Heart right ventricle (tissue), 16 donors: ENCODE results near the gene FLT4. TPM values are rescaled to one million over a fixed set of nuclear protein-coding genes. Genes with fewer than 3 reads are reported as not detected.

Experiments used
- ATAC-seq, 8 donors: fragments of 200-7000 bp; cut with Tn5 transposase; one replicate each; pipeline ENCODE4 v1.9.1; 2020; ENCODE audit warnings: mild to moderate bottlenecking in 8 of 8, moderate library complexity in 8 of 8, moderate number of reproducible peaks in 1 of 8
- DNase-seq, 2 donors: peaks; one replicate each; pipeline ENCODE4 v3.0.0-alpha.2; 2020
- H3K27ac ChIP-seq, 10 donors: fragments of 200-600 bp; sonication (generic) in 2 of 10; one replicate each; pipeline versions ENCODE4 v1.5.0 to v1.8.0; 2020 to 2022; ENCODE audit warnings: mild to moderate bottlenecking in 3 of 10
- H3K27me3 ChIP-seq, 7 donors: fragments of 200-600 bp; one replicate each; pipeline ENCODE4 v1.8.0; 2021 to 2022; ENCODE audit warnings: mild to moderate bottlenecking in 2 of 7
- H3K36me3 ChIP-seq, 9 donors: fragments of 200-600 bp; sonication (generic) in 1 of 9; one replicate each; pipeline versions ENCODE4 v1.5.0 to v1.8.0; 2020 to 2022; ENCODE audit warnings: mild to moderate bottlenecking in 2 of 9
- H3K4me1 ChIP-seq, 9 donors: fragments of 200-600 bp; sonication (generic) in 1 of 9; one replicate each; pipeline versions ENCODE4 v1.5.0 to v1.8.0; 2020 to 2022; ENCODE audit warnings: mild to moderate bottlenecking in 4 of 9
- H3K4me3 ChIP-seq, 10 donors: fragments of 200-600 bp; sonication (generic) in 2 of 10; one replicate each; pipeline versions ENCODE4 v1.5.0 to v1.8.0; 2020 to 2022; ENCODE audit warnings: mild to moderate bottlenecking in 7 of 10, moderate library complexity in 2 of 10
- H3K9me3 ChIP-seq, 11 donors: fragments of 200-600 bp in 10 of 11; sonication (generic) in 2 of 11; one replicate each; pipeline versions ENCODE4 v1.5.0 to v1.8.0; 2013 to 2022; ENCODE audit warnings: mild to moderate bottlenecking in 2 of 11, control low read depth in 1 of 11, moderate library complexity in 1 of 11
- WGBS, 2 donors: extraction: QIAGEN DNeasy Blood & Tissue Kit; methylation state at CpG; one replicate each; pipeline ENCODE4 v1.1.7; 2013; ENCODE audit warnings: inconsistent platforms in 1 of 2; 5-methylcytosine and 5-hydroxymethylcytosine counted together
- intact Hi-C, 10 donors: fragments of 100-400 bp; cut with DNase I; formaldehyde crosslinking; loops; one replicate each; pipeline versions ENCODE4 v1.11.1 to v1.14.2; 2022
- polyA plus RNA-seq, 2 donors: library from polyadenylated mRNA; stranded (reverse); fragments of 200-250 nt; gene quantifications; one replicate each; pipeline ENCODE4 v1.2.3, GENCODE V29; 2013
- total RNA-seq, 10 donors: library from RNA; stranded (reverse); fragmentation: NEBNext Ultra II Directional in 3 of 10; extraction: Animal tissue kit (Norgen Biotek cat#: 25700) in 3 of 10; gene quantifications; one replicate each; pipeline versions ENCODE4 v1.2.1 to v1.2.4, GENCODE V29; 2021 to 2023
- TF ChIP-seq, protein P1 (sequence below), 9 donors: fragments of 200-600 bp; sonication (generic) in 2 of 9; IDR thresholded peaks; one replicate each; pipeline versions ENCODE4 v1.5.0 to v1.8.0; 2021 to 2022; ENCODE audit warnings: antibody characterized with exemption in 9 of 9, mild to moderate bottlenecking in 5 of 9, moderate library complexity in 1 of 9
- donor health status: Arrhythmogenic right ventricular cardiomyopathy.
- donor health status: ischemic (EF 13 %, LVEDD 7.1; RV severe dilation, severe dysfunction).
- donor health status: healthy with polysubstance abuse.
- donor health status: DM: no; HTN: yes; CAD: no.
- donor health status: DM: no; HTN: no; CAD: no.
- donor health status: ischemic (EF 25% LVEDD 6.9; RV normal size, moderate dysfunction).
- donor health status: ischemic (EF 25% LVEDD 5.7; RV mildly dilated, moderate dysfunction).
- donor health status: healthy.
- donor health status: DM: yes; HTN: yes; CAD: no.
- donor health status: Ischemic cardiomyopathy.
- donor health status: ischemic (EF 35%, LVEDD 5.7; RV mildly dilated, moderate dysfunction).
- donor health status: nonischemic (EF 11% LVEDD 7.7; RV severe dilation, severe dysfunction).
- donor health status: DM: yes; HTN: yes; CAD: no.
- donor health status: PGD.
- donor health status: ischemic (EF 29% LVEDD 5.4; RV normal size, mild dysfunction).
- donor health status: nonischemic (EF 23%, LVEDD 6.1; RV moderate dilation, normal function).

FLT4 gene
- total and polyA plus RNA-seq, 12 donors, result 3.8 to 10.8 (median 6.3) TPM

GRCh38 chr5:180622910-180623309 lies 26.5 kb downstream of the FLT4 start:
- TF ChIP-seq, protein P1, sequence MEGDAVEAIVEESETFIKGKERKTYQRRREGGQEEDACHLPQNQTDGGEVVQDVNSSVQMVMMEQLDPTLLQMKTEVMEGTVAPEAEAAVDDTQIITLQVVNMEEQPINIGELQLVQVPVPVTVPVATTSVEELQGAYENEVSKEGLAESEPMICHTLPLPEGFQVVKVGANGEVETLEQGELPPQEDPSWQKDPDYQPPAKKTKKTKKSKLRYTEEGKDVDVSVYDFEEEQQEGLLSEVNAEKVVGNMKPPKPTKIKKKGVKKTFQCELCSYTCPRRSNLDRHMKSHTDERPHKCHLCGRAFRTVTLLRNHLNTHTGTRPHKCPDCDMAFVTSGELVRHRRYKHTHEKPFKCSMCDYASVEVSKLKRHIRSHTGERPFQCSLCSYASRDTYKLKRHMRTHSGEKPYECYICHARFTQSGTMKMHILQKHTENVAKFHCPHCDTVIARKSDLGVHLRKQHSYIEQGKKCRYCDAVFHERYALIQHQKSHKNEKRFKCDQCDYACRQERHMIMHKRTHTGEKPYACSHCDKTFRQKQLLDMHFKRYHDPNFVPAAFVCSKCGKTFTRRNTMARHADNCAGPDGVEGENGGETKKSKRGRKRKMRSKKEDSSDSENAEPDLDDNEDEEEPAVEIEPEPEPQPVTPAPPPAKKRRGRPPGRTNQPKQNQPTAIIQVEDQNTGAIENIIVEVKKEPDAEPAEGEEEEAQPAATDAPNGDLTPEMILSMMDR (IDR thresholded peaks at IDR 0.05), result no peak
- no peak for ATAC-seq
- Histone ChIP-seq H3K9me3 (no peaks in the 10 kb centered on the region), H3K4me3 (no peak overlapping the region), H3K27ac (peak overlapping the region in 9 of 10 donors; percentile 20 to 75 (median 62)), H3K4me1 (peaks cover 0 to 27% (median 9%) of the 10 kb centered on the region in 9 donors), H3K27me3 (peaks cover 0 to 26% (median 13%) of the 10 kb centered on the region in 7 donors), H3K36me3 (peaks cover 0 to 12% (median 0%) of the 10 kb centered on the region in 9 donors)
- intact Hi-C loops, result no loop called here
- 89 to 90% methylated on average over 6 of the region's 6 CpGs for WGBS, 2 donors
- DNase-seq, result no peak

- WGBS, 2 donors, result 78 to 81% methylated on average over 27 to 32 of the region's 32 CpGs
- DNase-seq (no peak), ATAC-seq (no peak)
- Histone ChIP-seq H3K27me3 (peaks cover 0 to 26% (median 16%) of the 10 kb centered on the region in 7 donors), H3K27ac (no peak overlapping the region), H3K9me3 (no peaks in the 10 kb centered on the region), H3K36me3 (peaks cover 0 to 14% (median 0%) of the 10 kb centered on the region in 9 donors), H3K4me3 (no peak overlapping the region), H3K4me1 (peaks cover 0 to 27% (median 9%) of the 10 kb centered on the region in 9 donors)
- TF ChIP-seq, protein P1 (IDR thresholded peaks at IDR 0.05), result no peak
- intact Hi-C loops, result no loop called here
Measured at GRCh38 chr5:180621311-180621710, 28.1 kb downstream of the FLT4 start.

DNA sequence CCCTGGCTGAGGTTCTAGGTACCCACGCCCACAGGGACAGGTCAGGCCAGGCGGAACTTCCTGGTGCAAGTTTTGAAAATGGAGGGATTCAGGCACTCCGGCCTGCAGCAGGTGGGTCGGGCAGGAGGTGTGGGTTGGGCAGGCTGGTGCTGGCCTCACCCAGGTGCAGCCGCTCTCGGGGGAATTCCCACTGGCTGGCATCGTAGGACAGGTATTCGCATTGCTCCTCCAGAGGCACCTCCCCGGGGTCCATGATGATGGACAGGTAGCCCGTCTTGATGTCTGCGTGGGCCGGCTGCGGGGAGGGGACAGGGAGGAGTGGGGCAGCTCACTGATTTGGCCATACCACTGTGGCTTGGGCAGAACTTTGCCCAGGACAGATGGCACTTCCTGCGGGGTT lies 29.4 kb downstream of the FLT4 start:
- TF ChIP-seq, protein P1 (IDR thresholded peaks at IDR 0.05), result no peak
- peaks cover 0 to 26% (median 9%) of the 10 kb centered on the region in 9 donors for H3K4me1 ChIP-seq
- H3K9me3 ChIP-seq, result peaks cover 0 to under 1% (median 0%) of the 10 kb centered on the region in 11 donors
- no peak for DNase-seq
- H3K27me3 ChIP-seq, result peaks cover 0 to 26% (median 16%) of the 10 kb centered on the region in 7 donors
- intact Hi-C loops, result no loop called here
- peaks cover 0 to 18% (median 0%) of the 10 kb centered on the region in 9 donors for H3K36me3 ChIP-seq
- no peak overlapping the region for H3K27ac ChIP-seq
- ATAC-seq, result no peak
- 88 to 91% methylated on average over 14 of the region's 14 CpGs for WGBS, 2 donors
- H3K4me3 ChIP-seq, result no peak overlapping the region

GRCh38 chr5:180619563-180619915 lies 29.9 kb downstream of the FLT4 start:
- TF ChIP-seq, protein P1 (IDR thresholded peaks at IDR 0.05), result no peak
- 75 to 78% methylated on average over 22 of the region's 22 CpGs for WGBS, 2 donors
- intact Hi-C loops, result no loop called here

More at GRCh38 chr5:180619563-180619915, 29.9 kb downstream of the FLT4 start:
- Histone ChIP-seq H3K36me3 (peaks cover 0 to 18% (median 0%) of the 10 kb centered on the region in 9 donors), H3K4me3 (no peak overlapping the region), H3K27me3 (peaks cover 0 to 26% (median 16%) of the 10 kb centered on the region in 7 donors), H3K4me1 (peaks cover 0 to 21% (median 9%) of the 10 kb centered on the region in 9 donors), H3K27ac (no peak overlapping the region), H3K9me3 (peaks cover 0 to 5% (median 0%) of the 10 kb centered on the region in 11 donors)
- ATAC-seq, result no peak
- DNase-seq, result no peak
